Epithelial cell of proximal tubule (primary cell): ENCODE measurements around the gene CANX. TPM values are rescaled to one million over a fixed set of nuclear protein-coding genes. Genes with fewer than 3 reads are reported as not detected.

ENCODE experiments used
- DNase-seq: peaks from one replicate; pipeline ENCODE4 v3.0.0-alpha.2; 2011; ENCODE audit warnings: low read depth
- H3K4me3 ChIP-seq: 2 replicates; pipeline ENCODE4 v1.5.1; 2011; ENCODE audit warnings: low read depth, mild to moderate bottlenecking, low read length
- total RNA-seq: library from RNA; depleted of rRNA; stranded (reverse); fragments of >200 nt; gene quantifications from 2 replicates; pipeline ENCODE4 v1.2.3, GENCODE V29; 2015
- TF ChIP-seq, protein P1 (sequence below): conservative IDR thresholded peaks from 2 replicates; pipeline ENCODE4 v1.5.1; 2012; ENCODE audit warnings: low read depth, mild to moderate bottlenecking, low read length

The CANX gene
- total RNA-seq, 1 donor from 2014 or later = 467 TPM

DNA sequence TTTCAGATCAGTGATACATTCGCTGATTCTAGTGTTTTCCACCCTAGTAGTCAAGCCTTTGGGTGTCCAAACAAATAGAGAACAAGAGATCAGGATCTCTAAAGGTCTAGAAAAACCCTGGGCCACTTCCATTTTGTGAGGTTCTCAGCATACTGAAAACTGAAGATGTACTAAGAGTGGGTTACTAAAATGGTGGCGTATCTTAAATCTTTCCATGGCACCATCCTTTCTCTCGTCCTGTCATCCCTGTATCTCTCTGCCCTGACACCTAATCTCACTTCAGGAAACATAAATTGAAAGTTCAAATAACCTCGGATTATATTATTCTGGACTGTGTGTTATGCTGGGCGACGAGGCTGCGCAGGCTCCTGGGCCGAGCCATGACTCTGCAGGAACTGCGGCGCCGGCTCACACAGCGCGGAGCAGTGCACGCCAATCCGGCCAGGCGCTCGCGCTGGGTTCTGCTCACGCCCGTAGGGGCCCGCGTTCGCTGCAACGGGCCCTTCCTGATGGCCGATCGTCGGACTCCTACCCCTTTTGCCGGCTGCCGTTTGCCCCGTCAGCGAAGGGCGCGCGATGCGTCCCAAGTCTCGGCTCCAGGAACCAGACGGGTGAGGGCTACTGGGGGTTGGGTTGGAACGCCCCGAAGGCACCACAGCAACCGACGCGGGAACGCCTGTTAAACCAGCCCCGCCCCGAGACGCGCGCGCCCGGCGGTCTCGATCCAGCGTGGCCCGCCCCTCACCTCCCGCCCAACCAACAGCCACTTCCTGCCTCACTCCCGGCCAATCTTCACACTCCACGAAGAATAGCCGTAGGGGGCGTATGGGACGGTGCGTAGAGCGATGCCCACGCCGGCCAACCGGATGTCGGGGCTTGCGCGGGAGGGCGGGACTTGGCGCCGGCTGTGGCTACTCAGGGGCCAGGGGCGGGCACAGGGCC is 503 bp upstream of the CANX start:
- TF ChIP-seq, protein P1, sequence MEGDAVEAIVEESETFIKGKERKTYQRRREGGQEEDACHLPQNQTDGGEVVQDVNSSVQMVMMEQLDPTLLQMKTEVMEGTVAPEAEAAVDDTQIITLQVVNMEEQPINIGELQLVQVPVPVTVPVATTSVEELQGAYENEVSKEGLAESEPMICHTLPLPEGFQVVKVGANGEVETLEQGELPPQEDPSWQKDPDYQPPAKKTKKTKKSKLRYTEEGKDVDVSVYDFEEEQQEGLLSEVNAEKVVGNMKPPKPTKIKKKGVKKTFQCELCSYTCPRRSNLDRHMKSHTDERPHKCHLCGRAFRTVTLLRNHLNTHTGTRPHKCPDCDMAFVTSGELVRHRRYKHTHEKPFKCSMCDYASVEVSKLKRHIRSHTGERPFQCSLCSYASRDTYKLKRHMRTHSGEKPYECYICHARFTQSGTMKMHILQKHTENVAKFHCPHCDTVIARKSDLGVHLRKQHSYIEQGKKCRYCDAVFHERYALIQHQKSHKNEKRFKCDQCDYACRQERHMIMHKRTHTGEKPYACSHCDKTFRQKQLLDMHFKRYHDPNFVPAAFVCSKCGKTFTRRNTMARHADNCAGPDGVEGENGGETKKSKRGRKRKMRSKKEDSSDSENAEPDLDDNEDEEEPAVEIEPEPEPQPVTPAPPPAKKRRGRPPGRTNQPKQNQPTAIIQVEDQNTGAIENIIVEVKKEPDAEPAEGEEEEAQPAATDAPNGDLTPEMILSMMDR = no peak
- H3K4me3 ChIP-seq = peak overlapping the region; percentile 81
- DNase-seq = peak; percentile 72

DNA sequence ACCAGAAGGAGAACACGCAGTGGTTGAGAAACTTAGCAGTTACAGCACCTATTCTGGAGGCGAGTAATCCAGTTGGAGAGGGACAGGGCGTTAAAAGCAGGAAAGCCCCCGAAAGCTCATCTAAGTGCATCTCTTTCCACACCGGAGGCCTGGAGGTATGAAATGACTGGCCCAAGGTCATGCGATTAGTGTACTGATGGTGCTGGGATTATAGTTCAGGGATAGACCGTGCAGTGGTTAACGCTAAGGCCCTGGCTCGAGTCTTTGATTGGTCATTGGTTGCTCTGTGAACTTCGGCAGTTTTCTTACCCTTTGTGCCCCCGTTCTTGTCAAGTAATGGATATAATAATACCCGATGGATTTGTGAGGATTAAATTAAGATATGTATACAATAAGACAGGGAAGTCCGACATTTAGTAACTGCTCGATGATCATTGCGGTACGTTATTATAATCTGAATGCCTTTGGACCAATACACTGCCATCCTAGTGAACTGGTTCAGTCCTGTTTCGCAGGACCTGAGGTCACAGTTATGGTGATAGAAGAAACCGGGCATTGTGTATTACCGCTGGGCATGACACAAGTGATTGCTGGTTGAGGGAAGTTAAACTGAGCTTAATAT is 960 bp downstream of the CANX start:
- TF ChIP-seq, protein P1 = no peak
- no peak for DNase-seq
- peak overlapping the region; percentile 81 for H3K4me3 ChIP-seq

DNA sequence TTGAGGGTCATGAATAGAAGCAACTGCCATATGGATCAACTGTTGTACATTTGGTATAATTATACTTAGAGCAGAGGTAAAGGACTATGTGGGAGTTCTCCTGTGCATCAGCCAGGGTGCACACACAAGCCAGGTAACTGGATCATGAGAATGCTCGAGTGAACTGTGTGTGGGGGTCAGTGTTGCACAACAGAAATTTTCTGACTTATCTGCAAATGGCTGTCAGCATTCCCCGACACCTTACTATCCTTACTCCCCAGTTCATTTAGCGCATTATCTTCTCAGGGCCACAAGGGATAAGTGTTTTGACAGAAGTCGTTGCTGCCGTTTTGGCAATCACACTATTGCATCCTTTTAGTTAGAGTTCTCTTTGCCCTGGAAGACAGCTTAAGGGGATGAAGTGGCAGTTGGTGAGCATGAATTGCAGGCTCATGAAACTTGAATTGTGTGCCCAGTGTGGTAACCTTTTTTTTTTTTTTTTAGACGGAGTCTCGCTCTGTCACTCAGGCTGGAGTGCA is 1.7 kb downstream of the CANX start:
- peak overlapping the region; percentile 81 for H3K4me3 ChIP-seq
- no peak for DNase-seq
- TF ChIP-seq, protein P1 = no peak

DNA sequence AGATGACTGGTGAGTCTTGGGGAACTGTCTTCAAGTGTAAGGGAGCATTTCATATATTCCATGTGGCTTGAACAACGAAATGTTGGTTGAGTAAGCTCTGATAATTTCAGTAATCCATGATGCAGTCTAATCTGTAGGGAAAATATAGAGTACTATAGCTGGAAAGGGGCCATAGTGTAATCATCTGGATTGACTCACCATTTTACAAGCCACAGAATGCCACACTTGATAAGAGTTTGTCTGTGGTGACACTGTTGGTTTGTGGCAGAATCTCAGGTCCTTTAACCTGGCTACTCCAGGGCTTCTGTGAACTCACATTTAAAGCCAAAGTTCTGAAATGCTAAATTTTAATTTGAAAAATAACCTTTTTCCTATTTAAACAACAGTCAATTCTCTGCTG is 17.5 kb downstream of the CANX start:
- H3K4me3 ChIP-seq = no peak overlapping the region
- TF ChIP-seq, protein P1 = no peak
- no peak for DNase-seq

DNA sequence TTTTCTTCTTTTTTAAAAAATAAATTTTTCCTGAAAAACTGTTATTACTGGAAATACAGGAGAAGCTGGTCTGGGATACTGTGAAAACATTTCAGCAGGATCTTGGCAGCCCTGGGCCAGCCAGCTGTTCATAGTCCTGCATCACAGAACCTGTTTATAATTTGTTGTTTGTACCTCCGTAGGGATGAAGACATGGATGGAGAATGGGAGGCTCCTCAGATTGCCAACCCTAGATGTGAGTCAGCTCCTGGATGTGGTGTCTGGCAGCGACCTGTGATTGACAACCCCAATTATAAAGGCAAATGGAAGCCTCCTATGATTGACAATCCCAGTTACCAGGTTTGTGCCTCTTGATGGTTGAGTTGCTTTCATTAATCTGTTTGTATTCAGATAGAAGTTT is 21.5 kb downstream of the CANX start:
- TF ChIP-seq, protein P1 = no peak
- no peak for DNase-seq
- no peak overlapping the region for H3K4me3 ChIP-seq

DNA sequence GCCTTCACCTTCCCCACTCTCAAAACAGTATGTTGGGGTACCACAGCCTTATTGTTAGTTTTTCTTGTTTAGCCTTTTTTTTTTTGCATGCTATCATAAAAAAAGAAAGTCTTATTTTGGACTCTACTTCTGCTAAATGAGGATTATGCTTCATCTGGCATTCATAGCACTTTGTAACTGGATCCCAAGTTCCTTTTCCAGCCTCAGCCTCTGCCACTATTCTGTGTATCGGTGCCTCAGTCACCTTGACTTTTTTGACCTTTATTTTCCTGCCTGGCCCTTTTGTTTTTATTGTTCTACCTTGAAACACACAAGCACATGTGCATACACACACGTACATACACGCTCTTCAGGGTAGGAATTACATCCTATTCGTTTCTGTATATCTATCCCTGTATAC is 25.4 kb downstream of the CANX start:
- TF ChIP-seq, protein P1 = no peak
- H3K4me3 ChIP-seq = no peak overlapping the region
- no peak for DNase-seq
